DOHH2 (cell line): Measurements from ENCODE around the gene IL10RB.

Experiments used
- H3F3A ChIP-seq: fragments of 200-600 bp; sonication (generic), shearing (Covaris generic); 2 replicates; pipeline ENCODE4 v1.6.0; 2016; ENCODE audit warnings: antibody characterized with exemption, mild to moderate bottlenecking; ENCODE audit not compliant: control insufficient read depth, insufficient read depth
- H3K27ac ChIP-seq: fragments of 200-600 bp; sonication (generic); 2 replicates; pipeline ENCODE4 v1.5.1; 2014; ENCODE audit warnings: low read depth, mild to moderate bottlenecking, low read length, moderate library complexity
- H3K27me3 ChIP-seq: fragments of 200-600 bp; sonication (generic); 2 replicates; pipeline ENCODE4 v1.6.1; 2014; ENCODE audit warnings: mild to moderate bottlenecking, low read length, mixed read lengths; ENCODE audit not compliant: control insufficient read depth
- H3K36me3 ChIP-seq: fragments of 200-600 bp; sonication (generic); 2 replicates; pipeline ENCODE4 v1.6.1; 2014; ENCODE audit warnings: mild to moderate bottlenecking, low read length, moderate library complexity, mixed read lengths; ENCODE audit not compliant: control insufficient read depth
- H3K4me1 ChIP-seq: fragments of 200-600 bp; sonication (generic); 2 replicates; pipeline ENCODE4 v1.6.1; 2014; ENCODE audit warnings: mild to moderate bottlenecking, low read length, mixed read lengths; ENCODE audit not compliant: control insufficient read depth
- H3K4me2 ChIP-seq: fragments of 200-600 bp; sonication (generic); 2 replicates; pipeline ENCODE4 v1.6.0; 2014; ENCODE audit warnings: mild to moderate bottlenecking, low read length, moderate library complexity
- H3K4me3 ChIP-seq: fragments of 200-600 bp; sonication (generic); 2 replicates; pipeline ENCODE4 v1.5.1; 2014; ENCODE audit warnings: mild to moderate bottlenecking, low read length, mixed read lengths
- H3K79me2 ChIP-seq: fragments of 200-600 bp; sonication (generic); 2 replicates; pipeline ENCODE4 v1.6.1; 2014; ENCODE audit warnings: mild to moderate bottlenecking, low read length, mixed read lengths; ENCODE audit not compliant: control insufficient read depth
- H3K9me2 ChIP-seq: fragments of 200-600 bp; sonication (generic); replicated peaks from 2 replicates; pipeline ENCODE4 v1.6.1; 2014; ENCODE audit warnings: mild to moderate bottlenecking, low read length, mixed read lengths; ENCODE audit not compliant: control insufficient read depth
- H3K9me3 ChIP-seq: fragments of 200-600 bp; sonication (generic); 2 replicates; pipeline ENCODE4 v1.6.1; 2014; ENCODE audit warnings: antibody characterized with exemption, low read length, mixed read lengths; ENCODE audit not compliant: control insufficient read depth, insufficient read depth
- H4K20me1 ChIP-seq: fragments of 200-600 bp; sonication (generic); 2 replicates; pipeline ENCODE4 v1.6.0; 2014; ENCODE audit warnings: low read depth, mild to moderate bottlenecking, antibody characterized with exemption, low read length, moderate library complexity; ENCODE audit not compliant: control insufficient read depth, insufficient read depth
- EZH2phosphoT487 ChIP-seq: fragments of 200-600 bp; sonication (generic); IDR thresholded peaks from 2 replicates; pipeline ENCODE4 v1.6.1; 2017; ENCODE audit warnings: borderline replicate concordance, mild to moderate bottlenecking, antibody characterized with exemption, low read length, moderate library complexity, mixed read lengths
- TF ChIP-seq, protein P1 (sequence below): fragments of 200-600 bp; sonication (generic); IDR thresholded peaks from one replicate; pipeline ENCODE4 v1.5.1; 2014; ENCODE audit warnings: antibody characterized with exemption, mild to moderate bottlenecking, low read depth, low read length; ENCODE audit not compliant: poor library complexity, severe bottlenecking

Gene IL10RB

DNA sequence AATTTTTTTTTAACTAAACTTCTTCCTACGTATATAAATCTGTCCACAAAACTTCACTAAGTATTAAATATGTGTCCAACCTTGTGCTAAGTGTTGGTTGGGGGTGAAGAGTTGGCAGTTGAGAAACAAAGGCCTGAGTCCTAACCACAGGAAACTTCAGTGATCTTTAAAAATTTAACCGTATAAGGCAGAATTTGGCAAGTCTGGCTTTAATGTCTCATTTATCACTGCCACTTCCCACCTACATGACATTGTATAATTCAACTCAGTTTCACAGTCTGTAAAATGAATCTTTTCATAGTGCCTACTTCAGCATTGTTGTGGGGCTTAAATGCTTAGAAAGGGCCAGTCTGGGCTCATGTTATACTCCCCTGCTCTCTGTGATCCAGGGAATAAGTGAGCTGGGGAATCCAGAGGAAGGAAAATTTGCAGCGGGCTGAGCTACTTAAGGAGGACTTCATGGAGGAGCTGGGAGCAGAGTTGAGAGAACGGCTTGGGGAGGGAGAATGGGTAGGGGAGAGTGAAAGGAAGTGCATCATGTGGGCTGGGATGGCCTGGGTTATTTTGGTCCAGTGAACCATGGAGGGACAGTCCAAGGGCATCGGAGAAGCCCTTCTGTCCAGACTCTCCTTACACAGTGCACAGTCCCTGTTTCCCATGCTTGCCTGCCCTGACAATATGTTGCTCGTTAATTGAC is 21.9 kb upstream of the IL10RB start:
- H3K36me3 ChIP-seq = peaks cover 96% of the 10 kb centered on the region
- no peaks in the 10 kb centered on the region for H3F3A ChIP-seq
- peaks cover 52% of the 10 kb centered on the region for H3K79me2 ChIP-seq
- H3K9me3 ChIP-seq = no peaks in the 10 kb centered on the region
- no peaks in the 10 kb centered on the region for H3K27me3 ChIP-seq
- H4K20me1 ChIP-seq = no peaks in the 10 kb centered on the region
- H3K4me3 ChIP-seq = no peak overlapping the region
- H3K4me1 ChIP-seq = peaks cover 22% of the 10 kb centered on the region
- H3K9me2 ChIP-seq = no peaks in the 10 kb centered on the region
- H3K27ac ChIP-seq = no peak overlapping the region
- no peak for TF ChIP-seq EZH2phosphoT487
- TF ChIP-seq, protein P1, sequence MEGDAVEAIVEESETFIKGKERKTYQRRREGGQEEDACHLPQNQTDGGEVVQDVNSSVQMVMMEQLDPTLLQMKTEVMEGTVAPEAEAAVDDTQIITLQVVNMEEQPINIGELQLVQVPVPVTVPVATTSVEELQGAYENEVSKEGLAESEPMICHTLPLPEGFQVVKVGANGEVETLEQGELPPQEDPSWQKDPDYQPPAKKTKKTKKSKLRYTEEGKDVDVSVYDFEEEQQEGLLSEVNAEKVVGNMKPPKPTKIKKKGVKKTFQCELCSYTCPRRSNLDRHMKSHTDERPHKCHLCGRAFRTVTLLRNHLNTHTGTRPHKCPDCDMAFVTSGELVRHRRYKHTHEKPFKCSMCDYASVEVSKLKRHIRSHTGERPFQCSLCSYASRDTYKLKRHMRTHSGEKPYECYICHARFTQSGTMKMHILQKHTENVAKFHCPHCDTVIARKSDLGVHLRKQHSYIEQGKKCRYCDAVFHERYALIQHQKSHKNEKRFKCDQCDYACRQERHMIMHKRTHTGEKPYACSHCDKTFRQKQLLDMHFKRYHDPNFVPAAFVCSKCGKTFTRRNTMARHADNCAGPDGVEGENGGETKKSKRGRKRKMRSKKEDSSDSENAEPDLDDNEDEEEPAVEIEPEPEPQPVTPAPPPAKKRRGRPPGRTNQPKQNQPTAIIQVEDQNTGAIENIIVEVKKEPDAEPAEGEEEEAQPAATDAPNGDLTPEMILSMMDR = no peak
- no peak overlapping the region for H3K4me2 ChIP-seq

DNA sequence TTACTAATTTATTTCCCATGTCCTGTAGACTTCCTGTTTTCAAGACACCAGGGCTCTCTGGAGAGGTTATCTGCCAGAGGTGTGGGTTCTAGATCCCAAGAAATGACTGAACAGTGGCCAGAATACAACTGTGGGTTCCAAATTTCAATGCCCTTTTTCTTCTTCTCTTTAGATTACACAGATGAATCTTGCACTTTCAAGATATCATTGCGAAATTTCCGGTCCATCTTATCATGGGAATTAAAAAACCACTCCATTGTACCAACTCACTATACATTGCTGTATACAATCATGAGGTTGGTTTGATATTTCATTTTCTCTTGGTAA is 21.4 kb upstream of the IL10RB start:
- Histone ChIP-seq H3K9me2 (no peaks in the 10 kb centered on the region), H3K36me3 (peaks cover 96% of the 10 kb centered on the region), H3K4me3 (no peak overlapping the region), H3K27me3 (no peaks in the 10 kb centered on the region), H3K9me3 (no peaks in the 10 kb centered on the region), H4K20me1 (no peaks in the 10 kb centered on the region), H3K27ac (no peak overlapping the region), H3K79me2 (peaks cover 47% of the 10 kb centered on the region), H3K4me1 (peaks cover 17% of the 10 kb centered on the region), H3F3A (no peaks in the 10 kb centered on the region), H3K4me2 (no peak overlapping the region)
- TF ChIP-seq, protein P1 = no peak
- no peak for TF ChIP-seq EZH2phosphoT487

DNA sequence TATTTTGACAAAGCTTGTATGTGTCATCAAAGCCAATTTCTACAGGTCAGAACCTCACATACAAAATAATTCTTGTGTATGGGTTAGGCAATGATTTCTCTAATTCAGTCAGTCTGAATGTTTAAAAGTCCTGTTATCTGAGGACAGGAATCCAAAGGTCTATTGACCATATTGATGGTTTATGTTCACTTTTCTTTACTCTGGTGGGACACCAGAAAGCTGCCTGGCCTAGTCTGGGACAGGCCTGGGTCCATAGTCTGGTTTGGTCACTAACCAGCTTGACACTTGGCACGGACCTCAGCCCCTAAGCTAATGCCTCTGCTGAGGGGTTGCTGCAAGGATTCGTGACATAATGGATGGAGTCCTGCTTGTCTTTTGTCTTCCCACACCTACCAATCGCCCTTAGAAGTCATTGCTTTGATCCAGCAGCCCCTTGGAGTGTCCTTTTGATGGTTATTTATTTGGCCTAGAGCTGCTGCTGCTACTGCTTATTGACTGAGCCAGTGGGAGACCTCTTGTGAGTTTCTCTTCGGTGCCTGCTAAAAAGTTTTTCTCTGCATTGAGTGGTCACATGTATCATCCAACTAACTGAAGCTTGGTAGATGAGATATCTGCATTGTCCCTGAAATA is 20.8 kb upstream of the IL10RB start:
- Histone ChIP-seq H3K4me3 (no peak overlapping the region), H3K9me2 (no peaks in the 10 kb centered on the region), H3K4me1 (peaks cover 10% of the 10 kb centered on the region), H3K36me3 (peaks cover 96% of the 10 kb centered on the region), H3F3A (no peaks in the 10 kb centered on the region), H3K4me2 (no peak overlapping the region), H3K79me2 (peaks cover 40% of the 10 kb centered on the region), H3K27ac (no peak overlapping the region), H3K27me3 (no peaks in the 10 kb centered on the region), H3K9me3 (no peaks in the 10 kb centered on the region), H4K20me1 (no peaks in the 10 kb centered on the region)
- no peak for TF ChIP-seq EZH2phosphoT487
- TF ChIP-seq, protein P1 = no peak
